GM23248 (cell line): ENCODE measurements around the gene C14orf132. TPM values are rescaled to one million over a fixed set of nuclear protein-coding genes. Genes with fewer than 3 reads are reported as not detected.

Experiments
- DNase-seq: peaks from one replicate; pipeline ENCODE4 v3.0.0-alpha.2; 2015
- H2AFZ ChIP-seq: fragments of 200-600 bp; sonication (generic); 2 replicates; pipeline ENCODE4 v1.6.1; 2016; ENCODE audit warnings: antibody characterized with exemption
- H3F3A ChIP-seq: fragments of 200-600 bp; sonication (generic); 2 replicates; pipeline ENCODE4 v1.6.1; 2016; ENCODE audit warnings: mild to moderate bottlenecking, antibody characterized with exemption, mixed run types; ENCODE audit not compliant: insufficient read depth
- H3K27ac ChIP-seq: fragments of 200-600 bp; sonication (generic); 2 replicates; pipeline ENCODE4 v1.5.1; 2016; ENCODE audit warnings: mild to moderate bottlenecking
- H3K27me3 ChIP-seq: fragments of 200-600 bp; sonication (generic); replicated peaks from 2 replicates; pipeline ENCODE4 v1.6.1; 2016; ENCODE audit warnings: mild to moderate bottlenecking; ENCODE audit not compliant: insufficient read depth
- H3K36me3 ChIP-seq: fragments of 200-600 bp; sonication (generic); 2 replicates; pipeline ENCODE4 v1.6.1; 2016; ENCODE audit warnings: low read depth, mild to moderate bottlenecking
- H3K4me1 ChIP-seq: fragments of 200-600 bp; sonication (generic); 2 replicates; pipeline ENCODE4 v1.6.1; 2016; ENCODE audit warnings: mild to moderate bottlenecking; ENCODE audit not compliant: insufficient read depth
- H3K4me2 ChIP-seq: fragments of 200-600 bp; sonication (generic); one replicate; pipeline ENCODE4 v1.6.1; 2016; ENCODE audit warnings: mild to moderate bottlenecking; ENCODE audit not compliant: unreplicated experiment
- H3K4me3 ChIP-seq: fragments of 200-600 bp; sonication (generic); 2 replicates; pipeline ENCODE4 v1.5.1; 2016; ENCODE audit warnings: mild to moderate bottlenecking
- H3K79me2 ChIP-seq: fragments of 200-600 bp; sonication (generic); 2 replicates; pipeline ENCODE4 v1.6.1; 2016; ENCODE audit warnings: mild to moderate bottlenecking; ENCODE audit not compliant: insufficient read depth
- H3K9ac ChIP-seq: fragments of 200-600 bp; sonication (generic); 2 replicates; pipeline ENCODE4 v1.6.1; 2016; ENCODE audit warnings: mild to moderate bottlenecking
- H3K9me2 ChIP-seq: fragments of 200-600 bp; sonication (generic); 2 replicates; pipeline ENCODE4 v1.6.1; 2016; ENCODE audit warnings: mixed run types, mild to moderate bottlenecking, moderate library complexity; ENCODE audit not compliant: insufficient read depth
- H3K9me3 ChIP-seq: fragments of 200-600 bp; sonication (generic); one replicate; pipeline ENCODE4 v1.6.1; 2017; ENCODE audit warnings: low read depth
- H4K20me1 ChIP-seq: fragments of 200-600 bp; sonication (generic); 2 replicates; pipeline ENCODE4 v1.6.0; 2016; ENCODE audit not compliant: insufficient read depth
- EZH2 ChIP-seq: fragments of 200-600 bp; sonication (generic); IDR thresholded peaks from 2 replicates; pipeline ENCODE4 v1.6.1; 2018; ENCODE audit warnings: antibody characterized with exemption, mild to moderate bottlenecking; ENCODE audit not compliant: insufficient read depth, poor library complexity, severe bottlenecking
- EZH2phosphoT487 ChIP-seq: fragments of 200-600 bp; sonication (generic); IDR thresholded peaks from 2 replicates; pipeline ENCODE4 v1.6.1; 2018; ENCODE audit warnings: antibody characterized with exemption, moderate library complexity, mild to moderate bottlenecking, low read depth; ENCODE audit not compliant: insufficient read depth
- WGBS, 2 experiments: methylation state at CpG; one replicate each; pipeline ENCODE4 v1.1.6; 2015 to 2017; ENCODE audit warnings: low lambda C conversion rate in 2 of 2, low coverage in 1 of 2; ENCODE audit errors: missing lambda C conversion rate in 2 of 2; 5-methylcytosine and 5-hydroxymethylcytosine counted together
- in situ Hi-C: fragments of 300-500 bp; cut with MboI; formaldehyde crosslinking; loops from 2 replicates; pipeline ENCODE4 v1.15.0; 2020
- polyA plus RNA-seq: library from polyadenylated mRNA; unstranded; fragments of >200 nt; fragmentation: Nextera tagmentation; extraction: Ambion mirVana; gene quantifications from 2 replicates; pipeline ENCODE4 v1.2.1, GENCODE V29; 2016
- total RNA-seq: library from RNA; depleted of rRNA; stranded (reverse); fragments of >200 nt; shearing (Covaris generic); gene quantifications from 2 replicates; pipeline ENCODE4 v1.2.3, GENCODE V29; 2014

The C14orf132 gene
- total and polyA plus RNA-seq, 2 experiments from 2014 or later, result 18.6 to 26.2 TPM

GRCh38 chr14:96117101-96117897, 78.1 kb downstream of the C14orf132 start:
- Histone ChIP-seq H3K4me3 (no peak overlapping the region), H3K27me3 (no peaks in the 10 kb centered on the region), H3K4me2 (no peak overlapping the region), H3K36me3 (no peaks in the 10 kb centered on the region), H3K79me2 (no peaks in the 10 kb centered on the region), H3K9ac (no peak overlapping the region), H3F3A (peaks cover 14% of the 10 kb centered on the region), H3K9me2 (no peaks in the 10 kb centered on the region), H2AFZ (no peak overlapping the region), H3K9me3 (no peaks in the 10 kb centered on the region), H4K20me1 (no peaks in the 10 kb centered on the region), H3K27ac (no peak overlapping the region), H3K4me1 (peaks cover 22% of the 10 kb centered on the region)
- no peak for DNase-seq
- 62 to 64% methylated on average over 7 of the region's 7 CpGs for WGBS, 2 experiments
- in situ Hi-C loops, result no loop called here
- TF ChIP-seq EZH2 (no peak), EZH2phosphoT487 (no peak)

GRCh38 chr14:96117960-96118359, 78.8 kb downstream of the C14orf132 start:
- no peak overlapping the region for H3K27ac ChIP-seq
- DNase-seq, result no peak
- H4K20me1 ChIP-seq, result no peaks in the 10 kb centered on the region
- peaks cover 28% of the 10 kb centered on the region for H3K4me1 ChIP-seq
- no peak for TF ChIP-seq EZH2
- TF ChIP-seq EZH2phosphoT487, result no peak
- no peak overlapping the region for H2AFZ ChIP-seq
- 57 to 59% methylated on average over 6 of the region's 6 CpGs for WGBS, 2 experiments
- in situ Hi-C loops, result no loop called here
- H3K9ac ChIP-seq, result no peak overlapping the region
- no peaks in the 10 kb centered on the region for H3K36me3 ChIP-seq
- H3K4me3 ChIP-seq, result no peak overlapping the region
- no peaks in the 10 kb centered on the region for H3K79me2 ChIP-seq
- H3K9me2 ChIP-seq, result no peaks in the 10 kb centered on the region
- peaks cover 20% of the 10 kb centered on the region for H3F3A ChIP-seq
- H3K4me2 ChIP-seq, result no peak overlapping the region
- H3K9me3 ChIP-seq, result no peaks in the 10 kb centered on the region
- no peaks in the 10 kb centered on the region for H3K27me3 ChIP-seq

- no peak overlapping the region for H3K4me3 ChIP-seq
- H3K4me1 ChIP-seq, result peaks cover 33% of the 10 kb centered on the region
- no peak overlapping the region for H2AFZ ChIP-seq
- no peaks in the 10 kb centered on the region for H4K20me1 ChIP-seq
- H3F3A ChIP-seq, result peaks cover 21% of the 10 kb centered on the region
- H3K4me2 ChIP-seq, result no peak overlapping the region
- H3K9ac ChIP-seq, result no peak overlapping the region
- in situ Hi-C loops, result no loop called here
- H3K27me3 ChIP-seq, result no peaks in the 10 kb centered on the region
- no peaks in the 10 kb centered on the region for H3K36me3 ChIP-seq
- no peaks in the 10 kb centered on the region for H3K79me2 ChIP-seq
- TF ChIP-seq EZH2phosphoT487 (no peak), EZH2 (no peak)
- 53 to 62% methylated on average over 3 of the region's 3 CpGs for WGBS, 2 experiments
- DNase-seq, result no peak
- no peaks in the 10 kb centered on the region for H3K9me2 ChIP-seq
- H3K9me3 ChIP-seq, result no peaks in the 10 kb centered on the region
- no peak overlapping the region for H3K27ac ChIP-seq
These were observed 79.2 kb downstream of the C14orf132 start for GRCh38 chr14:96118391-96118790.

- H3K4me1 ChIP-seq, result peaks cover 33% of the 10 kb centered on the region
- H3K79me2 ChIP-seq, result no peaks in the 10 kb centered on the region
- H3K4me2 ChIP-seq, result no peak overlapping the region
- H3F3A ChIP-seq, result peaks cover 21% of the 10 kb centered on the region
- peak overlapping the region; percentile 40 for H2AFZ ChIP-seq
- TF ChIP-seq EZH2phosphoT487 (no peak), EZH2 (no peak)
- no peaks in the 10 kb centered on the region for H3K9me3 ChIP-seq
- WGBS, 2 experiments, result 92 to 98% methylated on average over 2 of the region's 2 CpGs
- H3K27me3 ChIP-seq, result no peaks in the 10 kb centered on the region
- H3K9me2 ChIP-seq, result no peaks in the 10 kb centered on the region
- H3K9ac ChIP-seq, result no peak overlapping the region
- no peak for DNase-seq
- H4K20me1 ChIP-seq, result no peaks in the 10 kb centered on the region
- H3K4me3 ChIP-seq, result no peak overlapping the region
- no peak overlapping the region for H3K27ac ChIP-seq
- no peaks in the 10 kb centered on the region for H3K36me3 ChIP-seq
- in situ Hi-C loops, result no loop called here
These were observed 80.8 kb downstream of the C14orf132 start for GRCh38 chr14:96119947-96120346.
